D341Med (cell line): Measurements from ENCODE around the gene PPID.
"Not testable (repeated sequence)": the region's sequence is repeated elsewhere in the genome, so short reads cannot be mapped to it uniquely, and the experiment has no call there.

Experiments
- DNase-seq: peaks from one replicate; pipeline ENCODE4 v3.0.0; 2012; ENCODE audit warnings: low spot score

Gene PPID

DNA sequence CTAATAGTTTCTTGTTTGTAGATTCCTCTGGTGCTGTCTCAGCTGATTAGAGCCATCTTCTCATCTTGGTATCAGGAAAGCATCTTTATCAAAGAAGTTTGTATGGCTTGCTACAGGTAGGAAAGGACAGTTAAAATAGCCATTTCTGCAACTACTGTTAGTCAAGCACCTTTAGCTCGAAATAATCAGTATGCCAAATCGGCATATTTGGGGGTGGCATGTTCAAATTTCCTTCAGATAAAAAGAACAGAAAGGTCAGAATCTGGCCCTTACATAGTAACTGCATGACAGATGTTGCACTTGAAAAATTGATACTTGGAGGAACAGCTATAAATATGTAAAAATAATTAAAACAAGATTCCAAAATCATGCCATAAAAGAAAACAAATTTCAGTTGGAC lies 56.3 kb downstream of the PPID start:
- no peak for DNase-seq

DNA sequence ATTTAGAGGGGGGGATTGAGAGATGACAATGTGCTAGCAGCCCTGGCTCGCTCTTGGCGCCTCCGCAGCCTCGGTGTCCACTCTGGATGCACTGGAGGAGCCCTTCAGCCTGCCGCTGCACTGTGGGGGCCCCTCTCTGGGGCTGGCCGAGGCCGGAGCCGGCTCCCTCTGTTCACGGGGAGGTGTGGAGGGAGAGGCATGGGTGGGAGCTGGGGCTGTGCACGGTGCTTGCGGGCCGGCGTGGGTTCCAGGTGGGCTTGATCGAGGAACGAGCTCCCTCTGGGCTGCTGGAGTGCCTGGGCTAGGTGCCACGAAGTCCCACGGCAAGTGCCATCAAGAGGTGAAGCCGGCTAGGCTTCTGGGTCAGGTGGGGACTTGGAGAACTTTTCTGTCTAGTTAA lies 58.4 kb downstream of the PPID start:
- DNase-seq: no peak

DNA sequence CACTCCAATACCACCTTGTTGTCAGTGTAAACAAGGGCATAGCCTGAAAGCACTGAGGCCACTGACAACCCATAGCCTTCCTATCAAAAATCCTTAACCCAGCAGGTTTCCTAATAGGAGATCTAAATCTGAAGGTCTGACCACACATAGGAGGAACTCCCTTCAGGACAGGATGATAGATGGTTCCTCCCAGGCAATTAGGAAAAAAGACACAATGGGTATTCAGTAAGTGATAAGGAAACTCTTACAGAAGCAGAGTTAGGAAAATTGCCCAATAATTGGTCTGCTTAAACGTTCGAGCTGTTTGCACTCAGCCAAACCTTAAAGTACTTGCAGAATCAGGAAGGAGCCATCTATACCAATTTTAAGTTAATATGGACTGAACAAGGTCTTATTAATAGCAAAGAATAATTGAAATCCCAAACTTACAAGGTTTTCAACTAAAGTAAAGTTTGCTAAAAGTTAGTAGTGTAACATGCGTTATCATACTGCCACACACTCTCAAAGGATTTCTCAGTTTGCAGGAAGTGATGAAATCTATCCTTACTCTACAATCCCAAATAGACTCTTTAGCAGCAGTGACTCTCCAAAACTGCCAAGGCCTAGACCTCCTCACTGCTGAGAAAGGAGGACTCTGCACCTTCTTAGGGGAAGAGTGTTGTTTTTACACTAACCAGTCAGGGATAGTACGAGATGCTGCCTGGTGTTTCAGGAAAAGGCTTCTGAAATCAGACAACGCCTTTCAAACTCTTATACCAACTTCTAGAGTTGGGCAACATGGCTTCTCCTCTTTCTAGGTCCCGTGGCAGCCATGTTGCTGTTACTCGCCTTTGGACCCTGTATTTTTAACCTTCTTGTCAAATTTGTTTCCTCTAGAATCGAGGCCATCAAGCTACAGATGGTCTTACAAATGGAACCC lies 59.2 kb downstream of the PPID start:
- not testable (repeated sequence) for DNase-seq

DNA sequence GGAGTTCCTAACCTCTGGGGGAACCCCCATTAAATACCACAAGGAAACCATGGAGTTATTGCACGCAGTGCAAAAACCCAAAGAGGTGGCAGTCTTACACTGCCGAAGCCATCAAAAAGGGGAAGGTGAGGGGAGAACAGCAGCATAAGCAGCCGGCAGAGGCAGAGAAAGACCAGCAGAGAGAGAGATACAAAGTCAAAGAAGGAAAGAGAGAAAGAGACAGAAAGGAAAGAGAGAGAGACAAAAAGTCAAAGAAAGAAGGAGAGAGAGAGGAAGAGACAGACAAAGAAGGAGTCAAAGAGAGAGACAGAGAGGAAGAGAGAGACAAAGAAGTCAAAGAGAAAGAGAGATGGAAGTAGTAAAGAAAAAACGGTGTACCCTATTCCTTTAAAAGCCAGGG lies 59.9 kb downstream of the PPID start:
- DNase-seq: not testable (repeated sequence)
